Lung (tissue), 12 donors: Measurements from ENCODE around the gene USP32. TPM values are rescaled to one million over a fixed set of nuclear protein-coding genes. Genes with fewer than 3 reads are reported as not detected.
"Not testable (repeated sequence)": the region's sequence is repeated elsewhere in the genome, so short reads cannot be mapped to it uniquely, and the experiment has no call there.

Source experiments
- ATAC-seq: fragments of 200-7000 bp; cut with Tn5 transposase; one replicate; pipeline ENCODE4 v1.9.1; 2020; ENCODE audit warnings: moderate number of reproducible peaks; ENCODE audit not compliant: insufficient read depth, low FRiP score
- DNase-seq, 3 donors: peaks; one replicate each; pipeline ENCODE4 v3.0.0-alpha.2; 2013 to 2017
- H3K27ac ChIP-seq, 2 donors: one replicate each; pipeline ENCODE4 v1.5.1; 2013; ENCODE audit warnings: mild to moderate bottlenecking in 2 of 2, moderate library complexity in 2 of 2, control low read depth in 1 of 2, inconsistent platforms in 1 of 2, low read depth in 1 of 2, low read length in 1 of 2
- H3K27me3 ChIP-seq, 3 donors: one replicate each; pipeline ENCODE4 v1.5.1; 2013; ENCODE audit warnings: low read length in 2 of 3; ENCODE audit not compliant: control insufficient read depth in 3 of 3, insufficient read depth in 3 of 3
- H3K36me3 ChIP-seq, 4 donors: one replicate each; pipeline ENCODE4 v1.5.1; 2013; ENCODE audit warnings: low read length in 4 of 4, mild to moderate bottlenecking in 1 of 4, moderate library complexity in 1 of 4; ENCODE audit not compliant: control insufficient read depth in 4 of 4, insufficient read depth in 4 of 4
- H3K4me1 ChIP-seq, 5 donors: one replicate each; pipeline ENCODE4 v1.5.1; 2013; ENCODE audit warnings: low read length in 5 of 5, mild to moderate bottlenecking in 2 of 5, moderate library complexity in 1 of 5; ENCODE audit not compliant: control insufficient read depth in 5 of 5, insufficient read depth in 5 of 5
- H3K4me3 ChIP-seq: one replicate; pipeline ENCODE4 v1.5.1; 2013; ENCODE audit warnings: mild to moderate bottlenecking, control low read depth, moderate library complexity
- H3K9ac ChIP-seq, 2 donors: one replicate each; pipeline ENCODE4 v1.5.1; 2013; ENCODE audit warnings: low read length in 2 of 2, control low read depth in 1 of 2; ENCODE audit not compliant: insufficient read depth in 1 of 2
- H3K9me3 ChIP-seq, 4 donors: one replicate each; pipeline ENCODE4 v1.5.1; 2013; ENCODE audit warnings: low read length in 3 of 4, mild to moderate bottlenecking in 1 of 4, moderate library complexity in 1 of 4; ENCODE audit not compliant: control insufficient read depth in 4 of 4, insufficient read depth in 3 of 4
- CTCF ChIP-seq: IDR thresholded peaks from 2 replicates; pipeline ENCODE4 v1.5.1; 2012; ENCODE audit warnings: mild to moderate bottlenecking; ENCODE audit errors: control extremely low read depth, extremely low read depth
- WGBS, 2 donors: extraction: QIAGEN DNeasy Blood & Tissue Kit; methylation state at CpG; one replicate each; pipeline ENCODE4 v1.1.7; 2013; 5-methylcytosine and 5-hydroxymethylcytosine counted together
- polyA plus RNA-seq, 2 donors: library from polyadenylated mRNA; stranded (reverse); fragments of 200-250 nt; gene quantifications; one replicate each; pipeline ENCODE4 v1.2.1, GENCODE V29; 2013
- total RNA-seq, 2 donors: library from RNA; depleted of rRNA in 1 of 2; stranded (reverse); fragments of >200 nt in 1 of 2; gene quantifications; one replicate each; pipeline ENCODE4 v1.2.1, GENCODE V29; 2014 to 2021
- donor health status: control.
- donor health status: control.
- donor health status: Bipolar disorder and iron deficiency.
- donor health status: healthy.
- donor health status: DM: yes; HTN: yes; CAD: no.

The USP32 gene
- total and polyA plus RNA-seq, 4 donors = 18.2 to 96.6 (median 51.1) TPM

DNA sequence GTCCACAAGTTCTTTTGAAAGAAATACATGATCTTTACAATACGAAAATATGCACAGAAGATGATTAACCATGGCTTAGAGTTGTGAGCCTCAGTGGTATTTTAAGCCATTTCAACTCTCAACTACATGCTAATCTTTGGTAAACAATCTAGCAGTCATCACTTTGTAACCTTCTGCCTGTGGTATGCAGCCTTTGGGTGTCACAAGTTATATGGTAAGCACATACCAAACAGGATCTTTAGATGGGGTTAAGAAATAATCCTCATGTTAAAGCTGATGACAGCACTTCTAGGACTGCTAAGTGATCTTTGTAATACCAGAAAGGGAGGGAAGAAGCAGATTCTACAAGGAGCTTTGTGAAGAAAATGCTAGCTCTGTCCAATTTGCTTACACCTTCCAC, 167.9 kb downstream of the USP32 start:
- no peak overlapping the region for H3K27ac ChIP-seq
- H3K4me3 ChIP-seq = no peak overlapping the region
- no peak for ATAC-seq
- H3K4me1 ChIP-seq = no peaks in the 10 kb centered on the region
- DNase-seq = no peak
- TF ChIP-seq CTCF = no peak
- H3K36me3 ChIP-seq = peaks cover 9 to 27% (median 15%) of the 10 kb centered on the region in 4 donors
- WGBS, 2 donors = 96 to 97% methylated on average over 1 of the region's 1 CpG
- H3K27me3 ChIP-seq = no peaks in the 10 kb centered on the region
- no peaks in the 10 kb centered on the region for H3K9me3 ChIP-seq
- no peak overlapping the region for H3K9ac ChIP-seq

- Histone ChIP-seq H3K27ac (no peak overlapping the region), H3K9me3 (no peaks in the 10 kb centered on the region), H3K36me3 (peaks cover 9 to 27% (median 15%) of the 10 kb centered on the region in 4 donors), H3K9ac (no peak overlapping the region), H3K27me3 (no peaks in the 10 kb centered on the region), H3K4me1 (no peaks in the 10 kb centered on the region), H3K4me3 (no peak overlapping the region)
- ATAC-seq (no peak), DNase-seq (no peak)
- WGBS, 2 donors = 78 to 79% methylated on average over 1 of the region's 1 CpG
- no peak for TF ChIP-seq CTCF
These were observed 168.5 kb downstream of the USP32 start for GRCh38 chr17:60223456-60223855.

DNA sequence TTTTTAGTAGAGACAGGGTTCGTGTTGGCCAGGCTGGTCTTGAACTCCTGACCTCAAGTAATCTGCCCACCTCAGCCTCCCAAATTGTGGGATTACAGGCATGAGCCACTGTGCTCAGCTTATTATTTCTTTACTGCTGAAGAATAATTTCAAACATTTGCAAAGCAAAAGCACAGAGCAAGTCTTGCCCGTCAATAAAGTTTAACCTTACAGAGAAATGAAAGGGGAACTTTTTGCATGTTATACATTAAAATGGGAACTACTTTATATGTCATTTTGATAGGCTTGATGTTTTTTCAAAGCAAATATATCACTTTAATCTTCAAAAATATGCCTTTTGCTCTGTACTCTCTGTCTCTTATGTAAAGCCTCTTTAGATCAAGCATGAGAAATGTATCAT, 173.2 kb downstream of the USP32 start:
- 88 to 93% methylated on average over 2 of the region's 2 CpGs for WGBS, 2 donors
- H3K9ac ChIP-seq, ATAC-seq, H3K4me3 ChIP-seq, DNase-seq, H3K27ac ChIP-seq, H3K9me3 ChIP-seq, H3K36me3 ChIP-seq, H3K4me1 ChIP-seq, H3K27me3 ChIP-seq: not testable (repeated sequence)

- 45% methylated on average over 1 of the region's 2 CpGs; no CpG with 5 or more reads in 1 of the 2 donors for WGBS, 2 donors
- H3K4me1 ChIP-seq, H3K4me3 ChIP-seq, DNase-seq, ATAC-seq, H3K36me3 ChIP-seq, H3K27me3 ChIP-seq, H3K9ac ChIP-seq, H3K9me3 ChIP-seq, H3K27ac ChIP-seq: not testable (repeated sequence)
These were observed 176.0 kb downstream of the USP32 start for GRCh38 chr17:60215895-60216294.

GRCh38 chr17:60211282-60211681, 180.7 kb downstream of the USP32 start:
- H3K4me1 ChIP-seq, H3K27ac ChIP-seq, H3K27me3 ChIP-seq, ATAC-seq, H3K9me3 ChIP-seq, H3K36me3 ChIP-seq, DNase-seq, H3K4me3 ChIP-seq, H3K9ac ChIP-seq: not testable (repeated sequence)

DNA sequence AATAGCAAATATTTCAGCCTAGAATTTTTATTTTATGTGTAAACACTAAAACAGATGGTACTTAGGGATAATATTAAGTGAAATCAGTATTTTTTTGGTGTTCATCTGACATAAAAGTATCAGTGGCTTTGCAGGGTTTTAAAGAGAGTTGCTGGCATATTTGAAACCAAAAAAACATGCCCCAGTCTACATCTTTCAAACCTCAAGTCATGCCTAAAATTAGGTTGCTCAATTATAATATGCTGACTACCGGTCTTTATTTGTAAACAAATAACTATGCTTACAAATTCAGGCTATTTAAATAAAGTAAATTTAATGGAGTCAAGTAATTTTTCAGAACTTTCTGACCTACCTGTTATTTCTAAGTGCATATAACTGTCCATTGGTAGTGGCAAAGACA, 183.6 kb downstream of the USP32 start:
- not testable (repeated sequence) for H3K27ac ChIP-seq, H3K36me3 ChIP-seq, H3K27me3 ChIP-seq, H3K9ac ChIP-seq, DNase-seq, ATAC-seq, H3K9me3 ChIP-seq, H3K4me1 ChIP-seq, H3K4me3 ChIP-seq
- 83 to 96% methylated on average over 1 of the region's 1 CpG for WGBS, 2 donors

DNA sequence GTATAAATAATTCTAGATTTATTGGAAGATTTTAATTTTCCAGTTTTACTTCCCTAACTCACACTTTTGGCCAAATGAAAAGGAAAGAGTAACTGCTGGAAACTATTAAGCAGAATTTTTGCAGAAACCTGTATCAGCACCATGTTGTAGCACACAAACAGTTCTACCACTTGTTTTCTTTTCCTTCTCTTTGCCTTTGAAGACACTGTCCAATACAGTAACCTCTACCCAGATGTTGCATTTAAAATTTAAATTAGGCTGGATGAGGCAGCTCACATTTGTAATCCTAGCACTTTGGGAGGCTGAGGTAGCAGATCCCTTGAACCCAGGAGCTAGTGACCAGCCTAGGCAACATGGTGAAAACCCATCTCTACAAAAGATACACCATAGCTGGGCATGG, 186.2 kb downstream of the USP32 start:
- not testable (repeated sequence) for ATAC-seq, H3K9ac ChIP-seq, H3K36me3 ChIP-seq, DNase-seq, H3K27me3 ChIP-seq, H3K4me3 ChIP-seq, H3K9me3 ChIP-seq, H3K4me1 ChIP-seq, H3K27ac ChIP-seq
